HepG2 (cell line): ENCODE data around the gene RNF148. TPM values are rescaled to one million over a fixed set of nuclear protein-coding genes. Genes with fewer than 3 reads are reported as not detected.
"Not testable (repeated sequence)": the region's sequence is repeated elsewhere in the genome, so short reads cannot be mapped to it uniquely, and the experiment has no call there.

Experiments used
- ARNT2 ChIP-seq: sonication (generic); formaldehyde crosslinking; IDR thresholded peaks from 2 replicates; pipeline ENCODE4 v1.8.0; 2022; ENCODE audit warnings: mild to moderate bottlenecking, low read depth, missing genetic modification reagents, moderate library complexity
- MAF1 ChIP-seq: sonication (generic); formaldehyde crosslinking; IDR thresholded peaks from 2 replicates; pipeline ENCODE4 v1.5.0; 2020; ENCODE audit warnings: missing genetic modification reagents, borderline replicate concordance
- NKX3-1 ChIP-seq: sonication (generic); formaldehyde crosslinking; IDR thresholded peaks from 2 replicates; pipeline ENCODE4 v1.5.0; 2020; ENCODE audit warnings: missing genetic modification reagents
- NR2F1 ChIP-seq, 2 experiments: fragments of 450-650 bp in 1 of 2; formaldehyde crosslinking in 1 of 2; IDR thresholded peaks; 2 replicates each; pipeline versions ENCODE4 v1.5.0 to v1.6.1; 2016 to 2020; ENCODE audit warnings: mild to moderate bottlenecking in 1 of 2, missing compliant biosample characterization in 1 of 2, missing genetic modification reagents in 1 of 2, moderate library complexity in 1 of 2
- PHF21A ChIP-seq: sonication (generic); formaldehyde crosslinking; IDR thresholded peaks from 2 replicates; pipeline ENCODE4 v1.5.0; 2020; ENCODE audit warnings: mild to moderate bottlenecking, missing genetic modification reagents
- PITX1 ChIP-seq: sonication (generic); formaldehyde crosslinking; IDR thresholded peaks from 2 replicates; pipeline ENCODE4 v1.5.1; 2020; ENCODE audit warnings: mild to moderate bottlenecking, missing genetic modification reagents
- RXRA ChIP-seq: sonication (generic); formaldehyde crosslinking; IDR thresholded peaks from 2 replicates; pipeline ENCODE4 v1.5.1; 2020; ENCODE audit warnings: missing genetic modification reagents
- SALL2 ChIP-seq: sonication (generic); formaldehyde crosslinking; IDR thresholded peaks from 2 replicates; pipeline ENCODE4 v1.8.1; 2023; ENCODE audit warnings: mild to moderate bottlenecking, missing genetic modification reagents, inconsistent platforms
- ZNF264 ChIP-seq: sonication (generic); formaldehyde crosslinking; IDR thresholded peaks from 2 replicates; pipeline ENCODE4 v1.4.0; 2020; ENCODE audit warnings: missing genetic modification reagents
- ZNF430 ChIP-seq: sonication (generic); formaldehyde crosslinking; IDR thresholded peaks from 2 replicates; pipeline ENCODE4 v1.9.0; 2021; ENCODE audit warnings: mild to moderate bottlenecking, missing genetic modification reagents
- polyA plus RNA-seq, 8 experiments: library from polyadenylated mRNA; depleted of rRNA in 3 of 8; stranded (reverse) in 7 of 8; unstranded in 1 of 8; fragments of >200 nt; fragmentation: Illumina TruSeq in 4 of 8; extraction: Trizol in 4 of 8; gene quantifications; 2 replicates each; pipeline versions ENCODE4 v1.2.1 to v1.2.3, GENCODE V29; 2011 to 2016; ENCODE audit warnings: low read depth in 4 of 8, missing spikeins in 1 of 8, mixed read lengths in 1 of 8; ENCODE audit not compliant: insufficient read depth in 1 of 8
- total RNA-seq, 5 experiments: library from RNA; depleted of rRNA; stranded (reverse); fragments of >200 nt; fragmentation: Illumina TruSeq; extraction: Trizol; gene quantifications; 2 replicates each; pipeline ENCODE4 v1.2.3, GENCODE V29; 2016; ENCODE audit warnings: low read depth in 1 of 5
- TF ChIP-seq, protein P1 (sequence below): IDR thresholded peaks from 2 replicates; pipeline ENCODE4 v1.6.1; 2012; ENCODE audit warnings: low read depth, low read length, improper control_type of control experiment
- TF ChIP-seq, protein P2 (sequence below): sonication (generic); formaldehyde crosslinking; IDR thresholded peaks from 2 replicates; pipeline ENCODE4 v1.4.0; 2020; ENCODE audit warnings: missing genetic modification reagents, borderline replicate concordance
- TF ChIP-seq, protein P3 (sequence below), 2 experiments: sonication (generic) in 1 of 2; formaldehyde crosslinking in 1 of 2; IDR thresholded peaks; 2 replicates each; pipeline versions ENCODE4 v1.6.1 to v1.9.0; 2014 to 2022; ENCODE audit warnings: antibody characterized with exemption in 1 of 2, borderline replicate concordance in 1 of 2, inconsistent platforms in 1 of 2, low read depth in 1 of 2, missing genetic modification reagents in 1 of 2
- TF ChIP-seq, protein P4 (sequence below): sonication (generic); formaldehyde crosslinking; conservative IDR thresholded peaks from 2 replicates; pipeline ENCODE4 v1.4.0; 2020; ENCODE audit warnings: missing genetic modification reagents
- TF ChIP-seq, protein P5 (sequence below): IDR thresholded peaks from 2 replicates; pipeline ENCODE4 v1.6.1; 2012; ENCODE audit warnings: inconsistent platforms
- TF ChIP-seq, protein P6 (sequence below): IDR thresholded peaks from 2 replicates; pipeline ENCODE4 v1.6.1; 2016

RNF148 gene
- total and polyA plus RNA-seq, 2 of the 13 experiments (the other 11 are each of a cell fraction or from before 2014, with no cell fraction given), result 0.16 to 1.6 TPM

DNA sequence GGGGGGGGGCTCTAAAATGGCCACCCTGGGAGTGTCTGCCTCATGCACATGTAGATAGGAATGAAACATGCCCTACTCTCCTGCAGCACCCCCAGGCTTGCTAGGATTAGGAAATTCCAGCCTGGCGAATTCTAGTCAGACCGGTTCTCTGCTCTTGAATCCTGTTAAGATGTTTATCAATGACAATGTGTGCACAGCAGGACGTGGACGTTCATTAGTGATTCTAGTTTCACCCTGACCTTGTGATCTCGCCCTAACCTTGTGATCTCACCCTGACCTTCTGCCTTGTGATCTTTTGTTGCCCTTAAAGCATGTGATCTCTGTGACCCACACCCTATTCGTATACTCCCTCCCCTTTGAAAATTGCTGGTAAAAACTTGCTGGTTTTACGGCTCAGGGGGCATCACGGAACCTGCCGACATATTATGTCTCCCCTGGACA lies 23.4 kb downstream of the RNF148 start (continued):
- TF ChIP-seq NR2F1 (CRISPR knock-in tag; IDR thresholded peaks at IDR 0.05), result peak; percentile 100
- TF ChIP-seq PITX1, result peak; percentile 91
- peak; percentile 61; the same call in 1 of the 2 replicates for TF ChIP-seq ARNT2 (CRISPR knock-in tag)
- TF ChIP-seq ZNF430, result peak; percentile 48; the same call in 1 of the 2 replicates
- TF ChIP-seq MAF1, result 0 out of 2 replicates have a peak, but pooled peaks have one; percentile 46
- TF ChIP-seq, protein P1, sequence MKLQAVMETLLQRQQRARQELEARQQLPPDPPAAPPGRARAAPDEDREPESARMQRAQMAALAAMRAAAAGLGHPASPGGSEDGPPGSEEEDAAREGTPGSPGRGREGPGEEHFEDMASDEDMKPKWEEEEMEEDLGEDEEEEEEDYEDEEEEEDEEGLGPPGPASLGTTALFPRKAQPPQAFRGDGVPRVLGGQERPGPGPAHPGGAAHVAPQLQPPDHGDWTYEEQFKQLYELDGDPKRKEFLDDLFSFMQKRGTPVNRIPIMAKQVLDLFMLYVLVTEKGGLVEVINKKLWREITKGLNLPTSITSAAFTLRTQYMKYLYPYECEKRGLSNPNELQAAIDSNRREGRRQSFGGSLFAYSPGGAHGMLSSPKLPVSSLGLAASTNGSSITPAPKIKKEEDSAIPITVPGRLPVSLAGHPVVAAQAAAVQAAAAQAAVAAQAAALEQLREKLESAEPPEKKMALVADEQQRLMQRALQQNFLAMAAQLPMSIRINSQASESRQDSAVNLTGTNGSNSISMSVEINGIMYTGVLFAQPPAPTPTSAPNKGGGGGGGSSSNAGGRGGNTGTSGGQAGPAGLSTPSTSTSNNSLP, result peak; percentile 34; the same call in 1 of the 2 replicates
- TF ChIP-seq, protein P2, sequence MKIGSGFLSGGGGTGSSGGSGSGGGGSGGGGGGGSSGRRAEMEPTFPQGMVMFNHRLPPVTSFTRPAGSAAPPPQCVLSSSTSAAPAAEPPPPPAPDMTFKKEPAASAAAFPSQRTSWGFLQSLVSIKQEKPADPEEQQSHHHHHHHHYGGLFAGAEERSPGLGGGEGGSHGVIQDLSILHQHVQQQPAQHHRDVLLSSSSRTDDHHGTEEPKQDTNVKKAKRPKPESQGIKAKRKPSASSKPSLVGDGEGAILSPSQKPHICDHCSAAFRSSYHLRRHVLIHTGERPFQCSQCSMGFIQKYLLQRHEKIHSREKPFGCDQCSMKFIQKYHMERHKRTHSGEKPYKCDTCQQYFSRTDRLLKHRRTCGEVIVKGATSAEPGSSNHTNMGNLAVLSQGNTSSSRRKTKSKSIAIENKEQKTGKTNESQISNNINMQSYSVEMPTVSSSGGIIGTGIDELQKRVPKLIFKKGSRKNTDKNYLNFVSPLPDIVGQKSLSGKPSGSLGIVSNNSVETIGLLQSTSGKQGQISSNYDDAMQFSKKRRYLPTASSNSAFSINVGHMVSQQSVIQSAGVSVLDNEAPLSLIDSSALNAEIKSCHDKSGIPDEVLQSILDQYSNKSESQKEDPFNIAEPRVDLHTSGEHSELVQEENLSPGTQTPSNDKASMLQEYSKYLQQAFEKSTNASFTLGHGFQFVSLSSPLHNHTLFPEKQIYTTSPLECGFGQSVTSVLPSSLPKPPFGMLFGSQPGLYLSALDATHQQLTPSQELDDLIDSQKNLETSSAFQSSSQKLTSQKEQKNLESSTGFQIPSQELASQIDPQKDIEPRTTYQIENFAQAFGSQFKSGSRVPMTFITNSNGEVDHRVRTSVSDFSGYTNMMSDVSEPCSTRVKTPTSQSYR, result peak; percentile 52; the same call in 1 of the 2 replicates
- TF ChIP-seq, protein P3, sequence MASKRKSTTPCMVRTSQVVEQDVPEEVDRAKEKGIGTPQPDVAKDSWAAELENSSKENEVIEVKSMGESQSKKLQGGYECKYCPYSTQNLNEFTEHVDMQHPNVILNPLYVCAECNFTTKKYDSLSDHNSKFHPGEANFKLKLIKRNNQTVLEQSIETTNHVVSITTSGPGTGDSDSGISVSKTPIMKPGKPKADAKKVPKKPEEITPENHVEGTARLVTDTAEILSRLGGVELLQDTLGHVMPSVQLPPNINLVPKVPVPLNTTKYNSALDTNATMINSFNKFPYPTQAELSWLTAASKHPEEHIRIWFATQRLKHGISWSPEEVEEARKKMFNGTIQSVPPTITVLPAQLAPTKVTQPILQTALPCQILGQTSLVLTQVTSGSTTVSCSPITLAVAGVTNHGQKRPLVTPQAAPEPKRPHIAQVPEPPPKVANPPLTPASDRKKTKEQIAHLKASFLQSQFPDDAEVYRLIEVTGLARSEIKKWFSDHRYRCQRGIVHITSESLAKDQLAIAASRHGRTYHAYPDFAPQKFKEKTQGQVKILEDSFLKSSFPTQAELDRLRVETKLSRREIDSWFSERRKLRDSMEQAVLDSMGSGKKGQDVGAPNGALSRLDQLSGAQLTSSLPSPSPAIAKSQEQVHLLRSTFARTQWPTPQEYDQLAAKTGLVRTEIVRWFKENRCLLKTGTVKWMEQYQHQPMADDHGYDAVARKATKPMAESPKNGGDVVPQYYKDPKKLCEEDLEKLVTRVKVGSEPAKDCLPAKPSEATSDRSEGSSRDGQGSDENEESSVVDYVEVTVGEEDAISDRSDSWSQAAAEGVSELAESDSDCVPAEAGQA (IDR thresholded peaks at IDR 0.05; ENCODE audit: low read depth), result peak; percentile 22; the same call in 1 of the 2 replicates
- TF ChIP-seq, protein P3 (CRISPR knock-in tag; IDR thresholded peaks at IDR 0.05; ENCODE audit: borderline replicate concordance), result not testable (repeated sequence)
- peak; percentile 74 for TF ChIP-seq PHF21A (CRISPR knock-in tag)
- TF ChIP-seq NKX3-1, result peak; percentile 44; the same call in 1 of the 2 replicates
- TF ChIP-seq, protein P4, sequence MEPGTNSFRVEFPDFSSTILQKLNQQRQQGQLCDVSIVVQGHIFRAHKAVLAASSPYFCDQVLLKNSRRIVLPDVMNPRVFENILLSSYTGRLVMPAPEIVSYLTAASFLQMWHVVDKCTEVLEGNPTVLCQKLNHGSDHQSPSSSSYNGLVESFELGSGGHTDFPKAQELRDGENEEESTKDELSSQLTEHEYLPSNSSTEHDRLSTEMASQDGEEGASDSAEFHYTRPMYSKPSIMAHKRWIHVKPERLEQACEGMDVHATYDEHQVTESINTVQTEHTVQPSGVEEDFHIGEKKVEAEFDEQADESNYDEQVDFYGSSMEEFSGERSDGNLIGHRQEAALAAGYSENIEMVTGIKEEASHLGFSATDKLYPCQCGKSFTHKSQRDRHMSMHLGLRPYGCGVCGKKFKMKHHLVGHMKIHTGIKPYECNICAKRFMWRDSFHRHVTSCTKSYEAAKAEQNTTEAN (CRISPR knock-in tag), result peak; percentile 73; the same call in 1 of the 2 replicates
- peak; percentile 92; the same call in 1 of the 2 replicates for TF ChIP-seq RXRA (CRISPR knock-in tag)
- peak; percentile 45; the same call in 1 of the 2 replicates for TF ChIP-seq ZNF264 (CRISPR knock-in tag)
- TF ChIP-seq, protein P5, sequence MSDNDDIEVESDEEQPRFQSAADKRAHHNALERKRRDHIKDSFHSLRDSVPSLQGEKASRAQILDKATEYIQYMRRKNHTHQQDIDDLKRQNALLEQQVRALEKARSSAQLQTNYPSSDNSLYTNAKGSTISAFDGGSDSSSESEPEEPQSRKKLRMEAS, result peak; percentile 60
- TF ChIP-seq, protein P6, sequence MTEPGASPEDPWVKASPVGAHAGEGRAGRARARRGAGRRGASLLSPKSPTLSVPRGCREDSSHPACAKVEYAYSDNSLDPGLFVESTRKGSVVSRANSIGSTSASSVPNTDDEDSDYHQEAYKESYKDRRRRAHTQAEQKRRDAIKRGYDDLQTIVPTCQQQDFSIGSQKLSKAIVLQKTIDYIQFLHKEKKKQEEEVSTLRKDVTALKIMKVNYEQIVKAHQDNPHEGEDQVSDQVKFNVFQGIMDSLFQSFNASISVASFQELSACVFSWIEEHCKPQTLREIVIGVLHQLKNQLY (CRISPR knock-in tag), result peak; percentile 84
- peak; percentile 84 for TF ChIP-seq SALL2 (CRISPR knock-in tag)
